Measurements from ENCODE around the gene PPP1CC. TPM values are rescaled to one million over a fixed set of nuclear protein-coding genes. Genes with fewer than 3 reads are reported as not detected.
"Not testable (repeated sequence)": the region's sequence is repeated elsewhere in the genome, so short reads cannot be mapped to it uniquely, and the experiment has no call there.

PPP1CC gene
- total RNA-seq, 2 donors from 2014 or later = 92.9 to 103 TPM

DNA sequence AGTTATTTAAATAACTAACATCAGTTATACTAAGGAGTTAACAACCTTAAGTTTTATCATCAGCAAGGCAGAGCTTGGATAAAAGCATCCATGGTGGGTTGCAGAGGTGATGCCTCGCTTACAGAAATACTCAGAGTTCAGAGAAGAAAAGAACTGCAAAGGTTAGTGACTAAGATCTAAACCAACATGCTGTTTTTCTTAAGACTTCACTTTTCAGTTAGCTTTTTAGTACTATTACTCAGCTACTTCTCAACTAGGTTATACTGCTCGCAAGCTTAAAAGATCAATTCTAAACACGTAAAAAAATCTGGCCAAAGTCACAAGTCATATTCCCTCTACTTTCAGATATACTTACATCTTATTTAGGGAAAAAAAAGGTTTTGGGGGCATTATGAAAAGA is 2.8 kb downstream of the PPP1CC start:
- Histone ChIP-seq H3K9me3 (no peaks in the 10 kb centered on the region), H3K36me3 (no peaks in the 10 kb centered on the region), H3K27ac (no peak overlapping the region), H3K4me1 (replicated peaks) (peaks cover 8% of the 10 kb centered on the region), H3K4me3 (no peak overlapping the region), H3K27me3 (replicated peaks; ENCODE audit: insufficient read depth) (no peaks in the 10 kb centered on the region)
- intact Hi-C loops (cut with DNase I) = no loop called here
- DNase-seq (ENCODE audit: low spot score) = no peak
- 59% methylated on average over 3 of the region's 3 CpGs for WGBS
- TF ChIP-seq POLR2AphosphoS5 (IDR thresholded peaks at IDR 0.05) (no peak), POLR2A (IDR thresholded peaks at IDR 0.05) (no peak)
- TF ChIP-seq, protein P1, sequence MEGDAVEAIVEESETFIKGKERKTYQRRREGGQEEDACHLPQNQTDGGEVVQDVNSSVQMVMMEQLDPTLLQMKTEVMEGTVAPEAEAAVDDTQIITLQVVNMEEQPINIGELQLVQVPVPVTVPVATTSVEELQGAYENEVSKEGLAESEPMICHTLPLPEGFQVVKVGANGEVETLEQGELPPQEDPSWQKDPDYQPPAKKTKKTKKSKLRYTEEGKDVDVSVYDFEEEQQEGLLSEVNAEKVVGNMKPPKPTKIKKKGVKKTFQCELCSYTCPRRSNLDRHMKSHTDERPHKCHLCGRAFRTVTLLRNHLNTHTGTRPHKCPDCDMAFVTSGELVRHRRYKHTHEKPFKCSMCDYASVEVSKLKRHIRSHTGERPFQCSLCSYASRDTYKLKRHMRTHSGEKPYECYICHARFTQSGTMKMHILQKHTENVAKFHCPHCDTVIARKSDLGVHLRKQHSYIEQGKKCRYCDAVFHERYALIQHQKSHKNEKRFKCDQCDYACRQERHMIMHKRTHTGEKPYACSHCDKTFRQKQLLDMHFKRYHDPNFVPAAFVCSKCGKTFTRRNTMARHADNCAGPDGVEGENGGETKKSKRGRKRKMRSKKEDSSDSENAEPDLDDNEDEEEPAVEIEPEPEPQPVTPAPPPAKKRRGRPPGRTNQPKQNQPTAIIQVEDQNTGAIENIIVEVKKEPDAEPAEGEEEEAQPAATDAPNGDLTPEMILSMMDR (IDR thresholded peaks at IDR 0.05) = no peak

DNA sequence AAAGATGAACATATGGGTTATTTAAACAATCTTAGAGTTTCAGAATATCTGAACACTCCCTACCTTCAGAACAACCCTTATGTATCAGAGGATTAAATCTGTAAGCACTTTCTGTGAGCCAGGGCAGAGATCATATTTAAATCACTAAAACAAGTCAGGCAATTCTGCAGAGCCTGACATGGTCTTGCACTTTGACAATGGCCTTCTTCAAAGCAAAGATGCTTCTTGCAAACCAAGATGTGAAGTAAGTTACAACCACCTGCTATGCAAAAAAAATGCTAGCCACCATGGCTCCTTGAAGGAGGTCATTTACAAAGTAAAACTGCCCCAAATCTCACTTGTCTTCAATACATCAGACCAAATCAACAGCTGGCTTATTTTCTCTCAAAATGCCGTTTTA is 3.2 kb downstream of the PPP1CC start:
- no peaks in the 10 kb centered on the region for H3K9me3 ChIP-seq
- DNase-seq (ENCODE audit: low spot score) = no peak
- H3K4me1 ChIP-seq (replicated peaks) = peaks cover 8% of the 10 kb centered on the region
- WGBS = 27% methylated on average over 1 of the region's 1 CpG
- H3K27ac ChIP-seq = no peak overlapping the region
- H3K27me3 ChIP-seq (replicated peaks; ENCODE audit: insufficient read depth) = no peaks in the 10 kb centered on the region
- H3K36me3 ChIP-seq = no peaks in the 10 kb centered on the region
- intact Hi-C loops (cut with DNase I) = no loop called here
- H3K4me3 ChIP-seq = no peak overlapping the region
- TF ChIP-seq POLR2AphosphoS5 (IDR thresholded peaks at IDR 0.05) (no peak), POLR2A (IDR thresholded peaks at IDR 0.05) (no peak)
- TF ChIP-seq, protein P1 (IDR thresholded peaks at IDR 0.05) = no peak

DNA sequence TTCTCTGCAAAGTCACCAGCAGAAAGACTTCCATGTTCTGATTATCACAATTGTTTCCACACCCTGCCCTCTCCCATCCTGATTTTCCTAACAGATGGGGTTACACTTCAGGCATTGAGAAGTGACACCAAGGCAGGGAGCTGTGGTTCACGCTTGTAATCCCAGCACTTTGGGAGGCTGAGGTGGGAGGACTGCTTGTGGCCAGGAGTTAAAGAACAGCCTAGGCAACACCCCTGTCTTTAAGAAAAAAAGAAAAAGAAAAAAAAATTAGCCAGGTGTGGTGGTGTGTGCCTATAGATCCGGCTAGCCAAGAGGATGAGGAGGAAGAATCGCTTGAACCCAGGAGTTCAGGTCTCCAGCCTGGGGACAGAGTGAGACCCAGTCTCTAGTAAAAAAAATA is 5.2 kb downstream of the PPP1CC start:
- Histone ChIP-seq H3K27ac (no peak overlapping the region), H3K4me3 (no peak overlapping the region), H3K9me3 (no peaks in the 10 kb centered on the region), H3K27me3 (replicated peaks; ENCODE audit: insufficient read depth) (no peaks in the 10 kb centered on the region), H3K36me3 (no peaks in the 10 kb centered on the region), H3K4me1 (replicated peaks) (peaks cover 5% of the 10 kb centered on the region)
- intact Hi-C loops (cut with DNase I) = no loop called here
- 68% methylated on average over 3 of the region's 3 CpGs for WGBS
- no peak for TF ChIP-seq POLR2AphosphoS5 (IDR thresholded peaks at IDR 0.05)
- TF ChIP-seq POLR2A (IDR thresholded peaks at IDR 0.05) = no peak
- TF ChIP-seq, protein P1 (IDR thresholded peaks at IDR 0.05) = no peak
- DNase-seq (ENCODE audit: low spot score) = no peak

DNA sequence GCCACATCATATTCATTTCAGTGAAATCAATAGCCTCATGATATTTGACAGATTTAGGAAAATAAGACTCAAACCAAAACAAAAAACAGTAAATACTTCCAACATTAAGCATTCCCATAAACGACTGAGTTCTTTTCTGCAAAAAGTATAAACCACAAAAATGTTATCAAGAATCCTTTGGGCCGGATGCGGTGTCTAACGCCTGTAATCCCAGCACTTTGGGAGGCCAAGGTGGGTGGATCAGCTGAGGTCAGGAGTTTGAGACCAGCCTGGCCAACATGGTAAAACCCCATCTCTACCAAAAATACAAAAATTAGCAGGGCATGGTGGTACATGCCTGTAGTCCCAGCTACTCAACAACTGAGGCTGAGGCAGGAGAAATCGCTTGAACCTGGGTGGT is 5.7 kb downstream of the PPP1CC start:
- DNase-seq (ENCODE audit: low spot score); H3K4me3 ChIP-seq; H3K36me3 ChIP-seq; H3K27ac ChIP-seq; H3K9me3 ChIP-seq; H3K4me1 ChIP-seq (replicated peaks); H3K27me3 ChIP-seq (replicated peaks; ENCODE audit: insufficient read depth); intact Hi-C loops (cut with DNase I): not testable (repeated sequence)
- WGBS = 63% methylated on average over 5 of the region's 5 CpGs

DNA sequence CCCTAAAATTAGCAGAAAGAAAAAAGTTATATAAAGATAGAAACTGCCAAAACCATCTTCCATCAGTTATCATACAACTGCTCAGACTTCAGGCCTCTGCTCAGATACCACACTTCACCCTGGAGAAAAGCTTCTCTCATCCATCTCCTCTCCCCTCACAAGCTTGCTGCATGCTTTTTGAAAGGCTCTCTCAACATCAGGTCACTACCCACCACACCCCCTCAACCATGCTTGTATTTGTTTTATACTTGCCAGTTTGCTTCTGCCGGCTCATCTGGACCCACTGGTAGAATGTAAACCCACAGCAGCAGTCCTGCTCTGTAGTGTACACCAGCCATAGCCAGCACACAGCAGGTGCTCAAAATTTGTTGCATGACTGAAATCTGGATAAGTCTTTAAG is 8.8 kb downstream of the PPP1CC start:
- Histone ChIP-seq H3K4me1 (replicated peaks) (peaks cover 5% of the 10 kb centered on the region), H3K4me3 (no peak overlapping the region), H3K27me3 (replicated peaks; ENCODE audit: insufficient read depth) (no peaks in the 10 kb centered on the region), H3K27ac (no peak overlapping the region), H3K9me3 (no peaks in the 10 kb centered on the region), H3K36me3 (no peaks in the 10 kb centered on the region)
- TF ChIP-seq, protein P1 (IDR thresholded peaks at IDR 0.05) = no peak
- TF ChIP-seq POLR2A (IDR thresholded peaks at IDR 0.05) (no peak), POLR2AphosphoS5 (IDR thresholded peaks at IDR 0.05) (no peak)
- intact Hi-C loops (cut with DNase I) = no loop called here
- 63% methylated on average over 1 of the region's 1 CpG for WGBS
- DNase-seq (ENCODE audit: low spot score) = no peak
